PFSK-1 (cell line): Measurements from ENCODE around the gene DOK5.

ENCODE experiments used
- POLR2AphosphoS5 ChIP-seq: IDR thresholded peaks from 2 replicates; pipeline ENCODE4 v1.6.1; 2012; ENCODE audit warnings: low read depth, mild to moderate bottlenecking, control low read depth, low read length, moderate library complexity
- TAF1 ChIP-seq: IDR thresholded peaks from 2 replicates; pipeline ENCODE4 v1.6.1; 2012; ENCODE audit warnings: low read length, control low read depth, borderline replicate concordance; ENCODE audit not compliant: insufficient read depth
- TF ChIP-seq, protein P1 (sequence below), 2 experiments: IDR thresholded peaks; 2 replicates each; pipeline versions ENCODE4 v1.6.1 to v1.8.0; 2011 to 2012; ENCODE audit warnings: low read depth in 2 of 2, low read length in 2 of 2, control low read depth in 1 of 2, inconsistent platforms in 1 of 2, mild to moderate bottlenecking in 1 of 2, moderate library complexity in 1 of 2; ENCODE audit not compliant: insufficient read depth in 1 of 2

DNA sequence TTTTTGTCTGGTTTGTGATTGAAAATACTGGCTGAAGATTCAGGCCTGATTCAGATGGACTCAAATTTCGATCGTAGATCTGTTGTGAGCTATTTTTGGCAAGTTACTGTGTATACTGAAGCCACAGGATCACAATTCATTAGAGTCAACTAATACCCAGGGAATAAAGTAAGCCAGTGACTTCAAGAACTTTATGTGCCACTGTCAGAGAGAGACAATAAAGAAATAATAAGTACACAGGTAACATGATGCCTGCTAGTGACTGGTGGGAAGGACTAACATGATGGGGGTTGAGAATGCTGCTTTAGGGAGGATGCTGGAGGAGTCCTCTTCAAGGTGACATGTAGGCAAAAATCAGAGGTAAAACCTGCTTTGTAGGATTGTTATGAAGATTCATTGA, 215.9 kb downstream of the DOK5 start:
- no peak for TF ChIP-seq POLR2AphosphoS5
- TF ChIP-seq, protein P1, sequence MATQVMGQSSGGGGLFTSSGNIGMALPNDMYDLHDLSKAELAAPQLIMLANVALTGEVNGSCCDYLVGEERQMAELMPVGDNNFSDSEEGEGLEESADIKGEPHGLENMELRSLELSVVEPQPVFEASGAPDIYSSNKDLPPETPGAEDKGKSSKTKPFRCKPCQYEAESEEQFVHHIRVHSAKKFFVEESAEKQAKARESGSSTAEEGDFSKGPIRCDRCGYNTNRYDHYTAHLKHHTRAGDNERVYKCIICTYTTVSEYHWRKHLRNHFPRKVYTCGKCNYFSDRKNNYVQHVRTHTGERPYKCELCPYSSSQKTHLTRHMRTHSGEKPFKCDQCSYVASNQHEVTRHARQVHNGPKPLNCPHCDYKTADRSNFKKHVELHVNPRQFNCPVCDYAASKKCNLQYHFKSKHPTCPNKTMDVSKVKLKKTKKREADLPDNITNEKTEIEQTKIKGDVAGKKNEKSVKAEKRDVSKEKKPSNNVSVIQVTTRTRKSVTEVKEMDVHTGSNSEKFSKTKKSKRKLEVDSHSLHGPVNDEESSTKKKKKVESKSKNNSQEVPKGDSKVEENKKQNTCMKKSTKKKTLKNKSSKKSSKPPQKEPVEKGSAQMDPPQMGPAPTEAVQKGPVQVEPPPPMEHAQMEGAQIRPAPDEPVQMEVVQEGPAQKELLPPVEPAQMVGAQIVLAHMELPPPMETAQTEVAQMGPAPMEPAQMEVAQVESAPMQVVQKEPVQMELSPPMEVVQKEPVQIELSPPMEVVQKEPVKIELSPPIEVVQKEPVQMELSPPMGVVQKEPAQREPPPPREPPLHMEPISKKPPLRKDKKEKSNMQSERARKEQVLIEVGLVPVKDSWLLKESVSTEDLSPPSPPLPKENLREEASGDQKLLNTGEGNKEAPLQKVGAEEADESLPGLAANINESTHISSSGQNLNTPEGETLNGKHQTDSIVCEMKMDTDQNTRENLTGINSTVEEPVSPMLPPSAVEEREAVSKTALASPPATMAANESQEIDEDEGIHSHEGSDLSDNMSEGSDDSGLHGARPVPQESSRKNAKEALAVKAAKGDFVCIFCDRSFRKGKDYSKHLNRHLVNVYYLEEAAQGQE (IDR thresholded peaks at IDR 0.05; ENCODE audit: insufficient read depth in 1 of 2, low read depth in 2 of 2, low read length in 2 of 2) = no peak
- TF ChIP-seq TAF1 = no peak
